Daoy (cell line): ENCODE results near the gene C1QL1. TPM values are rescaled to one million over a fixed set of nuclear protein-coding genes. Genes with fewer than 3 reads are reported as not detected.

ENCODE experiments used
- DNase-seq: peaks from one replicate; pipeline ENCODE4 v3.0.0-alpha.2; 2015; ENCODE audit warnings: low read depth
- total RNA-seq: library from RNA; depleted of rRNA; stranded (reverse); fragments of >200 nt; shearing (Covaris generic); gene quantifications from 2 replicates; pipeline ENCODE4 v1.2.3, GENCODE V29; 2014

Gene C1QL1
- total RNA-seq, 1 experiment from 2014 or later: 1.2 TPM

GRCh38 chr17:44989552-44990138 lies 21.5 kb upstream of the C1QL1 start:
- DNase-seq: no peak

- no peak for DNase-seq
These were observed 20.2 kb upstream of the C1QL1 start for GRCh38 chr17:44988044-44988942.

- no peak for DNase-seq
These were observed 15.5 kb upstream of the C1QL1 start for GRCh38 chr17:44983563-44983962.

GRCh38 chr17:44982113-44982702 lies 14.1 kb upstream of the C1QL1 start:
- DNase-seq: no peak

GRCh38 chr17:44981221-44981968 lies 13.3 kb upstream of the C1QL1 start:
- DNase-seq: peak; percentile 71

GRCh38 chr17:44979426-44979995 lies 11.4 kb upstream of the C1QL1 start:
- no peak for DNase-seq

- DNase-seq: no peak
These were observed 10.7 kb upstream of the C1QL1 start for GRCh38 chr17:44978807-44979206.

GRCh38 chr17:44977814-44978550 lies 9.9 kb upstream of the C1QL1 start:
- DNase-seq: no peak

- no peak for DNase-seq
These were observed 9.0 kb upstream of the C1QL1 start for GRCh38 chr17:44977065-44977464.

GRCh38 chr17:44976206-44976605 lies 8.1 kb upstream of the C1QL1 start:
- no peak for DNase-seq

- DNase-seq: peak; percentile 88
These were observed 4.8 kb upstream of the C1QL1 start for GRCh38 chr17:44972953-44973352.

GRCh38 chr17:44971776-44972483 lies 3.8 kb upstream of the C1QL1 start:
- peak; percentile 78 for DNase-seq

GRCh38 chr17:44970136-44970741 lies 2.1 kb upstream of the C1QL1 start:
- DNase-seq: peak; percentile 70

GRCh38 chr17:44969144-44969780 lies 1.2 kb upstream of the C1QL1 start:
- DNase-seq: no peak

GRCh38 chr17:44967907-44968224 lies 237 bp downstream of the C1QL1 start:
- DNase-seq: no peak

GRCh38 chr17:44967026-44967906 lies 837 bp downstream of the C1QL1 start:
- DNase-seq: no peak

- no peak for DNase-seq
These were observed 1.6 kb downstream of the C1QL1 start for GRCh38 chr17:44966348-44967025.
